Measurements from ENCODE around the gene FAM78B.

FAM78B gene

DNA sequence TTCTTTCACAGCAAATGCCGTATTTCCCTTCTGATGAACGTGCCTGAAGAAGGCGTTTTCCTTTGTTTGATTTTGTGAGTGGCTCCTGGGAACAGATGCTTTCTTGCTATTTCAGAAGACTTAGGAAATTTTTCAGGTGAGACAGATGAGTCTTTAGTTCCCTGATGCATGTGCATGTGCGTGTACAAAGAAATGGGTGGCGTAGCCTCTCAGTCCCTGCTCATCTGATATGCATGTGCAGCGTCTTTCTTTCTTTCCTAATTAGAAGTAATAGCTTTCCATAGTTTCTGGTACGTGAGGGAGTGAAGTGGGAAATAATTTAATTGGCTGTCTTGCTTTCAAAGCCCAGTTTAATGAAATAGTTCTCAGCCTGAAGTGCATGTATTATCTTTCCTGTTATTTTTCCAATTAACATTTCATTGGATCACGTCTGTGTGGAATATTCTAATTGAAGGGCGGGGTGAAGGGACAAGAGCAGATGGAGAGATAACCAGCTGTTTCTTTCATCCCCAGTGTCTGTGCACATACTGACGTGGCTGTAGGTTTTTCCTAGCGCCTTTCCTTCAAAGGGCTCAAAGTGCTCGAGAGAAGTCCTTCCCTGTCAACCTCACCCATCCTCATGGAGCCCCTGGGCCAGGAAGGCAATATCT lies 104.3 kb downstream of the FAM78B start:
- no peak for DNase-seq

DNA sequence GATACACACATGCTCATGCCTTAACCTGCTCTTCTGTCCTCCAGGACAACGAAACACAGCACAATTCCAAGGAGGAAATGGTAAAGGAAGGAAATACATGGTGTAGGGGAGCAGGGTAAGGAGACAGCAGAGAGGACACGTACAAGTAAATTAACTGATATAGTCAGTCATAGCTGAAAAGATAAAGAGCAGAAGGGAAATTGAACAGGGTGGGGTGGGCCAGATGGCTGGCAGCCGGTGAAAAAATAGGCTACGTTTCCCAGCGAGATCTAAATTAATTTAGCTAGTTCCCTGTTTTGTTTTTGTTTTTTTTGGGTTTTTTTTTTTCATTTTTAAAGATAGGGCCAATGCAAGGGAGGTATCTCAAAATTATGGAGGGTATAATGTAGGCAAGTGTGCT lies 109.2 kb downstream of the FAM78B start:
- no peak for DNase-seq

DNA sequence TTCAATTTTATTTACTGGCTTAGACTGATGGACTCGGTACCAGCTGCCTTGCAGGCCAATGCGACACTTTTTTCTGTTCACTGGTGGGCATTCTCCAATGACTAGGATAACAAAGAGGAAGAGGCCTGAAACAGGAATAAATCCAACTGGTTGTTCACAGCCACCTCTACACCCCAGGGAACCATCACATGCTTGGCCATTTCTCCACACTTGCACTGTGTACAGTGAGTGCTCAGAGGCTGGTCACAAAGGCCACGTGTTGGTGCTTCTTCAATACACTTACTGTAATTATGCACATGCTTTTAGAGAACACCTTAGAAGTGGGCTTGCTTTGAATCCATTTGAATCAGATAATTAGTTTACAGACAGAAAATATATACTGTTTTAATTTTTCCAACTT lies 113.4 kb downstream of the FAM78B start:
- DNase-seq, result no peak

DNA sequence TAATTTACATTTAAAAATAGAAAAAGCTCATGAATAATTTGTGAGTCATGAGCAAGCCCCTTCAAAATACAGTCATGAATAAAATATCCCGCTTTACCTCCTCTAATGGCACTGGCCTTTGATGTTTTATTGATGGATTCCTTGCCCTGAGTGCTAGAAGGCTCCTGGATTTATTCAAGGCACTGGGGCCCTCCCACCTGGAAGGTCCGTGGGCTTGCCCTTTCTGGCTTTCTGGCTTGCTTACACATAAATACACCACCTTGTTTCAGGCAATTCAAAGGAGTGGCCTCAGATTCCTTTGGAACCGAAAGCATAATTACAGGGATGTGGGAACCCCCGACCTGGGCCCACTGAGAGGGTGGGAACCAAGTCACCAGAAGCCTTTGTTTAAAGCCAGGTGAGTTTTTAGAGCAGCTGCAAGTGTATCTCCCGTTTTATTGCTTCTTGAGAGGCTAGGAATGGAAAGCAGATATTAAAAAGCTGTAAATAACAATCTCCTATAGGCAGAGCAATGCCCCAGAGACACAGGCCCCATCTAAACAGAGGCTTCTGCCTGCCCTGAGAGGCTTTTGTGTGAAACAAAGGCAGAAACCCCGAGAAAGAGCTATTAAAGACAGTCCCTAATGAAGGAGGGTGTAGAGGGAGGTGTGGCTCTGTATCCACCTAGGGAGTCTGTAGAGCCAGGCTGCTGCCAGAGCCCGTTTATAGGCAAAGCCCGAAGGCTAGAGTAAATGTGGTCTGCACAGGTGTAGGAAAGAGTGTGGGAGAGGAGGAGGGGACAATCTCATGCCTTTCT lies 126.4 kb downstream of the FAM78B start:
- no peak for DNase-seq

DNA sequence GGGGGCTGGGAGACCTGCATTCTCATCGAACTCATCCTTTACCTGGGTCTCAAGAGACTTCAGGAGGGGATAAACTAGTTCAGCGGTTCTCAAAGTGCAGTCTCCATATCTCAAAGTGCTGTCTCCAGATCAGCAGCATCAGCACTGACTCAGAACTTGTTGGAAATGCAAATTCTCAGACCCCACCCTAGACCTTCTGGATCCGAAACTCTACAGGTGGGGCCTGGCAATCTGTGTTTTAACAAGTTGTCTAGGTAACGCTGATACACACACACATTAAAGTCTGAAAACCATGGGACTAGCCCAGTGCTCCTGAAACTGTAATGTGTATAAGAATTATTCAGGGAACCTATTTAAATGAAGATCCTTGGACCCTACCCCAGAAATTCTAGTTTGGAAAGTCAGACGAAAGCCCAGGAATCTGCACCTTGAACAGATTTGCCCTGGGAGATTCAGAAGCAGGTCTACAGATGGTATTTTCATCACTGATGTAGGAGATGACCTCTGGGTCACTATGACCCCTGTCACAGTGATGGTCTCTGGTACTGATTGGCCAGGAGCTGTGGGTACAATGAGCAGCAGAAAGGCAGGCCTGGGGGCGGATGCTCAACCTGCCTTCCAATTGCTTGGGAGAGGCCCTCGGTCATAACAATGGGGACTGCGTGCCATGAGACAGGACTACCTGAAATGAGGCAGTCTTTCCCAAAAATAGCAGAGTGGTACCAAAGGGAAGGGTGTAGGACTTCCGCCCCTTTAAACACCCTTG lies 127.2 kb downstream of the FAM78B start:
- no peak for DNase-seq

DNA sequence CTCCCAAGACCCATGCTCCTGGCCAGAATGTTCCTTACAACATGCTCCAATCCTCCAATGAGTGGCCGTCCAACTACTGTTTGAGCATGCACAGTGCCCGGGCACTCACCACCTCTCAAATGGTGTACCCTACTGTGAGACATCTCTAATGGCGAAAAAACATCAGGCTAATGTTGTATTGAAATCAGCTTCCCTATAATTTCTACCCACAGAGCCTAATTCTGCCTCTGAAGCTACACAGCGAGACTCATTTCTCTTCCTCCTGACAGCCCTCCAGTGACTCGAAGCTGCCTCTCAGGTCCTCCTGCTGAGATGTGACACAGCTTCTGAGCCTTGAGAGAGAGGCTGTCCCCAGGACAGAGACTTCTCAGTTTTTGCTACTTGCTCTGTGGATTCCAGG lies 130.7 kb downstream of the FAM78B start:
- no peak for DNase-seq

DNA sequence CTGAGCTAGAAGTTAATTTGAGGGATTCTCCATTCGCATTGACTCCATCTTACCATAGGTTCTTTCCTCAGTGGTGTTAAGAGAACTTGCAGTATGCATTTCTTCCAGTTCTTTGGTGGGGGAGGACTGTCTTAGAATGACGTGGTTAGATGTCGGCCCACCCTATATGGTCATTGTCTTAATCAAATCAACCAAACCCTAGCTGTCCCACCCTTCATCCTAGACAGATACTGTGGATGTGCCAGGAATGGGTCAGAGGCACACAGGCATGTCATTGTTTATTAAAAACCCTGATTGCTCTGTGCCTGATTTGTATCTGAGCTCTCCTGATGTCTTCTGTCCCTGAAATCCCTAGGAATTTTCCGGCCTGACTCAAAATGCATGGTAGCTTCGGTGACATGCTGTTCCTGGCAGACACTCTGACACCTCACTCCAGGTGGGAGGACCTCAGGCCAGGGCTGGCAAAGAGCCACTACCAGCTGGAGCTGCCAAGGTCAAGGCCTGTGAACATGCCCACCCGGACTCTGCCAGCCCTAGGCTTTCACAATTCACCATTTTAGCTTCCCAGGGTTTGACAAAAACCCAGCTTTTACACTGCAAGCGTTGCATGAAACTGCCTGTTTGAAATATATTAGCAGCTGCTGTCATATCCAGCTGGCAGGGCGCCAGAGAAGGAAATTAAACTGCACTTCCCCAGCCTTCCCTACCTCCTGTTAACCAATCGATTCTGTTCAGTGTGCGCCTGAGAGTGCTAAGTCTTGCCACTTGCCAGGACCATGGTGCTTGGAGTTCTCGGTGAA lies 134.0 kb downstream of the FAM78B start:
- DNase-seq, result no peak

DNA sequence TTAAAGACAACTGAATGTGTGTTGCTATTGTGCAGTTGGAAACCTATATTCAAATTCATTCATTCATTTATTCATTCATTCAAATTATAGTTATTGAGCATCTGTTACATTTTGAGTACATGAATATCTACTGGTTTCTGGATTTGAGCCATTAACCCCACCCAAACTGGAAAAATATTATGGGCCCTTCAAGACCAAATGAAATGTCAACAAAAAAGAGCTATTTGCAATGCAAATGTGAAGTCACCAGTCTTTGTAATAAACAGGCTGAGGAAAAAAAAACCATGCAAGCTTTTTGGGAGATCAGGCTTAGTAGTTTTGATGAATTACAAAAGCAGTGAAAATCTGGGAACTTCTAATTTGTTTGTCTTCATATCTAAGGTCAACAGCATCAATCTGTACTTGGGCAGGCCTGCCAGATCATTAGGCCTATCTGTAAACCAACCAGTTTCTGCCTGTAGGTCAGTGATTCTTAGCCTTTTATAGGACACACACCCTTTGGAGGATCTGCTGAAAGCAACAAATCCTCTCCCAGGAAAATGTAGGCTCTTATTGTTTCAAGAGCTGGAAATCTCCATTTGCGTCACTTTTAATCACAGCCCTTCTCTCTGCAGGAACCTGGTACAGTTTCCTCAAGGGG lies 134.7 kb downstream of the FAM78B start:
- no peak for DNase-seq

DNA sequence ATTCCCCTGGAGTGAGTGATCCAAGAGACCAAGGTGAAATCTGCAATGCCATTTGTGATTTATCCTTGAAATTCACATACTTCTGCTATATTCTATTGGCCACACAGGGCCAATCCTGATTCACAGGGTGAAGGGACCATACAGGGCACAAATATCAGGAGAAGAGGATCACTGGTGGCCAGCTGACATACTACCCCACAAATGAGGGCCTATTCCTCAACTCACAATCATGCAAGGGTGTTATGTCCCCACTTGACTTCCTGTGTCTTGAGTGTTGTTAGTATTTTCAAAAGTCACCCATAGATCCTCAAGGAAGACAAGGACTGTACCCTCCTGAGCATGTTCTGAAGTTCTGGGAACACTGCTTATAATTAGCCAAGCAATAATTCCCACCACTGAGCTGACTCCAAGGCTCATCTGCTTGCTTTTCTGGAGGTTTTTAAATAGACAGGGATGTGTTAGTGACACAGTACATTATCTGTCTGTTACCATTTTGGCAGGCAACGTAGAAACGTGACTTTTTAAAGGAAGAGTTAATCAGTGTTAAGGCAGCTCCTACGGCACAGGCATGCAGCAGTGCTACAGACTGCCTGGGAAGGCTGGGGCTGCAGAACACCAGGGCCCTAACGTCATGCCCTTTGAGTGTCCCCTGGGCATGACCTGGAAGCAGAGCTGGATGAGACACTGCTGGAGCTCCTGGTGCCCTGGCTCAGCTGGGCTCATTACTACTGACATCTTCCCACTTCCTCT lies 137.4 kb downstream of the FAM78B start:
- no peak for DNase-seq

DNA sequence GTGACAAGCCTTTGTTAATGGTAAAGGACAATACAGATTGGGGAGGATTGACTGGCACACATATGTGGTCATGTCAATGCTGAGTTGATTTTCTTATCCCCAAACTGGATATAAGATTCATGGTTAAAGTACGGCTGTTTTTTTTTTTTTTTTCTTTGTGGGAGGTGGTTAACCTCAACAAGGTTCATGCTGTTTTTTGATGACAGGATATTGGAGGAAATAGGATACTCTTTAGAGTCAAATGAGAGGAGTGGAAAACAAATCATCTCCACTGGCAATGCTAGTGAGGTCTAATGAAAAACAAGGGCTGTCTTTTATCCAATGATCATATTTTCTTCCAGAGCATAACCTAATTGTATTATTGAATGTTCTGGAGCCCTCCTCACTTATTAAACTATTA lies 140.2 kb downstream of the FAM78B start:
- DNase-seq, result no peak

DNA sequence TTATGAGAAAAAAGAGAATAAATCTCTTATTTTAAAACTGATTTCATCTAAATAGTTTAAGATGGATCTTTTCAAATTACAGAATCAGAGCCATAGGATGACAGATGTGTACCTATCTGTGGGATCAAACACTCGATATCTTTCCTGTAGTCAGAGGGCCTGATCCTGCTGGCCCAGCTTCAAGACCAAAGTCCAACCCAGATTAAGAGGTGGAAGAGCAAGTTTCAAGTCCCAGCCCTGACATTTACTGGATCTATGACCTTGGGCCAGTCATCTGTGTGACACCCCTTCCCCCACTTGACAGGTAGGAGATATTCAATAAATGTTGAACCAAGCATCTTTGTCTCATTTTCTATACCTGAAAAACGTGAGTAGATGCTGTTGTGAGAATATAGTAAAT lies 140.7 kb downstream of the FAM78B start:
- DNase-seq, result no peak

DNA sequence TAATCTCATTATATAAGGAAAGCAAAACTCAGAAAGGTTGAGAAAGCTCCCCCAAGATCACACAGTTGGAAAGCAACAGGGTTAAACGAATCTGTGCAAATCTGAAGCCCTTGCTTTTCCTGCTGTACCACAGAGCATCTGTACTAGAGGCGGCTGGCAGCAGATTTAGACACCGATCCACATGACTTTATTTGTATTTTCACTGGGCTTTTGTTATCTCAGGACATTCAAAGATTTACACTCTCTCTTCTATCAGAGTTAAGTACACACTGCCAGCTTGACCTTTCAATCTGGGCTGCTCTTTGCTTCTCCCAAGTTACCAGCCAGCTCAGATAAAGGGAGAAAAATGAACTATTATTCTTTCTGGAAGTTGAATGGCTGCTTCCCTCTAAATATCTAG lies 146.6 kb downstream of the FAM78B start:
- no peak for DNase-seq
